Brain microvascular endothelial cell (primary cell): ENCODE data around the gene ROR2.

ENCODE experiments used
- DNase-seq: peaks from one replicate; pipeline ENCODE4 v3.0.0-alpha.2; 2020
- H3K27ac ChIP-seq: fragments of 250-450 bp; sonication (Bioruptor Pico); 2 replicates; pipeline ENCODE4 v1.5.1; 2020; ENCODE audit warnings: mild to moderate bottlenecking, moderate library complexity
- H3K27me3 ChIP-seq: fragments of 250-450 bp; sonication (Bioruptor Pico); replicated peaks from 2 replicates; pipeline ENCODE4 v1.5.1; 2020; ENCODE audit warnings: mild to moderate bottlenecking
- H3K36me3 ChIP-seq: fragments of 250-450 bp; sonication (Bioruptor Pico); replicated peaks from 2 replicates; pipeline ENCODE4 v1.5.1; 2020; ENCODE audit warnings: mild to moderate bottlenecking
- H3K4me3 ChIP-seq: 2 replicates; pipeline ENCODE4 v1.5.1; 2011; ENCODE audit warnings: low read depth, mild to moderate bottlenecking, control low read depth, low read length, moderate library complexity
- in situ Hi-C: cut with HindIII; loops from 2 replicates; pipeline ENCODE4 v1.10.0; 2017; ENCODE audit warnings: low sequenced_read_pairs, low pct_ligation_motif_present
- TF ChIP-seq, protein P1 (sequence below): IDR thresholded peaks from 2 replicates; pipeline ENCODE4 v1.5.1; 2011; ENCODE audit warnings: low read depth, mild to moderate bottlenecking, moderate library complexity, low read length, control low read depth, inconsistent platforms; ENCODE audit errors: missing control alignments

The ROR2 gene

DNA sequence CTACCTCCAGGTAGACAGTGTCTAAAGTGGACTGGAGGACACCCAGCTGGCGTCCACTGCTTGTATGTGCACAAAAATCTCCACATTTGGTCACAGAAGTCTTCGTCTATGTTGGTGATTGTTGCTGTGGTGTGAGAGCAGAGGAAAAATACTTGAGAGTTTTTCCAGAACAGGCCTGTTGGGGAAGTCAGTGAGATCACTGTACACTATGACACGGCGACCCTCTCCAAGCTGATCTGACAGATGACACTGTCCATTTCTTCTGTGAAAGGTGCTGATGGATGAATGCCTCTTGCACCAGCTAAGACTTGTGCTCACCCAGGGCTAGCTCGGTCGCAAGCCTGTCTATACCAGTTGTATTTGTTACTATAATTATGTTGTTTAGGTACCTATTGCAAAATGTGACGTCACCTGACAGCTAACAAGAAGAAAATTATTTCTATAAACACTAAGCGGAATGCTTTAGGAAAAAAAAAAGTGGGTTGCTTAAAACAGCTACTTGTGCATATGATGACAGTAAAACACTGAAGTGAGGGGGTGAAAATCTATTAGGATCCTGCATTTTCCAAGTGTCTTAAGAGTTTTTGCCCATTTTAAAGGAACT is 142.3 kb downstream of the ROR2 start:
- in situ Hi-C loops: no loop called here
- no peak overlapping the region for H3K4me3 ChIP-seq

DNA sequence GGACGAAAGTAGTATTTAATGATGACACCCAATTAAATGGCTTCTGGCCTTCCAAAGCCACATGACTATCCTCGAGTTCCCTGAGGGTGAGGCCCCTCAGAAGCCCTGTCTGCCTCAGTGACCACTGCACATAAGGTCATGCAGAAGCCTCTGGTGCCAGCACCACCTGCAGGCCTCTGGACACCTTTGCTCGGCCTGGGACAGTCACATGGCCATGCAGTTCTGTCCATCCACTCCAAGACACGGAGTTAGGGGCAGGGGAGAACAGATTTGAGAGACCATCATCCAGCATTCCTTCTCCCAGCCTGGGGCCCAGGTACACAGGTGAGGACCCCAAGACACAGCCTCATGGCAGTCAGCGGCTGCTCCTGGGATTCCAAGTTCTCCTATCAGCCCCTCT is 145.0 kb downstream of the ROR2 start:
- Histone ChIP-seq H3K27me3 (no peaks in the 10 kb centered on the region), H3K36me3 (no peaks in the 10 kb centered on the region), H3K27ac (no peak overlapping the region), H3K4me3 (no peak overlapping the region)
- TF ChIP-seq, protein P1, sequence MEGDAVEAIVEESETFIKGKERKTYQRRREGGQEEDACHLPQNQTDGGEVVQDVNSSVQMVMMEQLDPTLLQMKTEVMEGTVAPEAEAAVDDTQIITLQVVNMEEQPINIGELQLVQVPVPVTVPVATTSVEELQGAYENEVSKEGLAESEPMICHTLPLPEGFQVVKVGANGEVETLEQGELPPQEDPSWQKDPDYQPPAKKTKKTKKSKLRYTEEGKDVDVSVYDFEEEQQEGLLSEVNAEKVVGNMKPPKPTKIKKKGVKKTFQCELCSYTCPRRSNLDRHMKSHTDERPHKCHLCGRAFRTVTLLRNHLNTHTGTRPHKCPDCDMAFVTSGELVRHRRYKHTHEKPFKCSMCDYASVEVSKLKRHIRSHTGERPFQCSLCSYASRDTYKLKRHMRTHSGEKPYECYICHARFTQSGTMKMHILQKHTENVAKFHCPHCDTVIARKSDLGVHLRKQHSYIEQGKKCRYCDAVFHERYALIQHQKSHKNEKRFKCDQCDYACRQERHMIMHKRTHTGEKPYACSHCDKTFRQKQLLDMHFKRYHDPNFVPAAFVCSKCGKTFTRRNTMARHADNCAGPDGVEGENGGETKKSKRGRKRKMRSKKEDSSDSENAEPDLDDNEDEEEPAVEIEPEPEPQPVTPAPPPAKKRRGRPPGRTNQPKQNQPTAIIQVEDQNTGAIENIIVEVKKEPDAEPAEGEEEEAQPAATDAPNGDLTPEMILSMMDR: no peak
- in situ Hi-C loops: no loop called here
- no peak for DNase-seq

More for the DNA sequence above, 142.3 kb downstream of the ROR2 start:
- no peak overlapping the region for H3K27ac ChIP-seq
- no peaks in the 10 kb centered on the region for H3K27me3 ChIP-seq
- H3K36me3 ChIP-seq: no peaks in the 10 kb centered on the region
- TF ChIP-seq, protein P1: no peak
- DNase-seq: no peak

DNA sequence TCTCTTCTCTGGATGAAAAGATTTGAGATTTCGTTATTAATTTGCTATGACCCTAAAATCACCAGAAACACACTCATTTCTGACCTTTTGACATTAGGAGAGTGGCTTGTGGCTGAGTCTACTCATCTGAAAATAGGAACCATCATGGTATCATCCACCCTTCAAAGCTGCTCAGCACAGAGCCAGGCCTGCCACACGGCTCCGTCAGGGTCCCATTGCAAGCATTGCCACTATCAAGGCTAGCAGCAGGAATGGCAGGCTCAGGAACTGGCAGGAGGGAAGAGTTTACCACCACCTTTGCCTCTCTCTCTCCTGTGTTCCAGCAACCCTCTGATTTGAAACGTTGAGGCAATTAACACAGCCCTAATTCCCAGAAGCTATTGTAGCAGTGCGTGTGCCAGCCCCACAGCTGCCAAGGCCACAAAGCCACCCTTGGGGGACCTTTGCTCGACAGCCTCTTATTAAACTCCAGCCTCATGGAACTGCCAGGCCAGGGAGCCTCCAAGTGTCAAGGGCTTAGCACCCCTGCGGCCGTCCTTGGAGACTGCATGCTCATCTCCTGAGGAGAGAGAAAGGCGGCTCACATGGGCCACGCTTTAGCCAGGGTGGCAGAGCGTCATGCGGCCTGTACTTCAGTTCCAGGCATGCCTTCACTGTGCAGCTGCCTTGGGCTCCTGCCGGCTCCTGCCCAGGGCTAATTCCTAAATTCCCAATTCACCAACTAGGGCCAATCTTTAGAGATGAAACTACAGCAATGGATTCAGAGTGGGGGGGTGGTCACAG is 145.9 kb downstream of the ROR2 start:
- Histone ChIP-seq H3K27ac (no peak overlapping the region), H3K4me3 (no peak overlapping the region), H3K36me3 (no peaks in the 10 kb centered on the region), H3K27me3 (no peaks in the 10 kb centered on the region)
- DNase-seq: no peak
- in situ Hi-C loops: no loop called here
- TF ChIP-seq, protein P1: no peak

DNA sequence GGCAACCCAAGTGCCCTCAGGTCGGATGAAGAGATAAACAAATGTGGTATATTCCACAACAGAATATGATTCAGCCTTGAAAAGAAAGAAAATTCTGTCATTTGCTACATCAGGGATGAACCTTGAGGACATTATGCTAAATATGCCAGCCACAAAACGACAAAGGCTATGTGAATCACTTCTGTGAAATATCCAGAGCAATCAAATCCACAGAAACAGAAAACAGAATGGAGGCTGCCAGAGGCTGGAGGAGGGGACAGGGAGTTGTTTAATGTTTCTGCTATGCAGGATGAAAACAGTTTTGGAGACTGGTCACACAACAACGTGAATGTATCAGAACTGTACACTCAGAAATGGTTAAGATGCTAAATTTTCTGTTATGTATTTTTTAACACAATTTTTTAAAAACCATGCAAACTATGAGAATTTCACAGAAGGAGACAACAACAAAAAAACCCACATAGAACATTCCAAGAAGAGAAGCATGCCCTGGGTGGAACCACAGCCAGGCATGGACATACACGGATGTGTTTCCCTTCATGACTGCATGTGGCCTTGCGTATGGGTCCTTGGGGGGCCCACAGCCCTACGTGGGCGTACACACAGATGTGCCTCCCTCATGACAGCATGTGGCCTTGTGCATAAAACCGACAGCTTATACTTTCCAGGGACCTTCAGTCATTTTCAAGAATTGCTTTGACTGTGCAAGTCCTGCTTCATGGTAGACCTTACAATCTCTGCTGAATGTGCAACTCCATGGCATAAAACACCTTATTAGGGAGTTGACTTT is 146.7 kb downstream of the ROR2 start:
- peak; percentile 38 for DNase-seq
- H3K27ac ChIP-seq: no peak overlapping the region
- in situ Hi-C loops: no loop called here
- H3K36me3 ChIP-seq: no peaks in the 10 kb centered on the region
- no peak overlapping the region for H3K4me3 ChIP-seq
- no peaks in the 10 kb centered on the region for H3K27me3 ChIP-seq
- TF ChIP-seq, protein P1: no peak

DNA sequence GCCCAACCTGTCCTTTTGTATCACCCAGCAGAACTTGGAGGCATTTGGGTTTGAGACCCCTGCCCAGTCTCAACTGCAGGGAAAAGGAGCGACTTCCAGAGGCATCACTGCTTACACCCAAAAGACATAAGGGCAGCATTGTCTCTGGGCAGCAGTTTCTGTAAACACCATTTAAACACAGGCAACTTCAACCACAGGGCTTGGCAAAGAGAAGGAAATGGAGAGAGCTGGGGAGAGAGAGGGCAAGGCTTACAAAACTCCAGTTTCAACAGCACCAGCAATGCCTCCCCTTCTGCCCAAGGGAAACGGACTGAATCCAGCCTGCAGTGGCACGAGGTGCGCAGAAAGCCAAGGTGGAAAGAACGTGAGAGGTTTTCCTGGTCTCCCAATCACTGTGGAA is 147.6 kb downstream of the ROR2 start:
- Histone ChIP-seq H3K27me3 (no peaks in the 10 kb centered on the region), H3K27ac (no peak overlapping the region), H3K36me3 (no peaks in the 10 kb centered on the region), H3K4me3 (no peak overlapping the region)
- in situ Hi-C loops: no loop called here
- no peak for DNase-seq
- TF ChIP-seq, protein P1: no peak
